RPMI8226 (cell line): ENCODE results near the gene MAJIN.

ENCODE experiments used
- DNase-seq: peaks from one replicate; pipeline ENCODE4 v3.0.0-alpha.2; 2015

MAJIN gene

GRCh38 chr11:64930340-64930739 is 41.6 kb downstream of the MAJIN start:
- DNase-seq, result no peak

GRCh38 chr11:64929625-64930024 is 42.3 kb downstream of the MAJIN start:
- no peak for DNase-seq

DNA sequence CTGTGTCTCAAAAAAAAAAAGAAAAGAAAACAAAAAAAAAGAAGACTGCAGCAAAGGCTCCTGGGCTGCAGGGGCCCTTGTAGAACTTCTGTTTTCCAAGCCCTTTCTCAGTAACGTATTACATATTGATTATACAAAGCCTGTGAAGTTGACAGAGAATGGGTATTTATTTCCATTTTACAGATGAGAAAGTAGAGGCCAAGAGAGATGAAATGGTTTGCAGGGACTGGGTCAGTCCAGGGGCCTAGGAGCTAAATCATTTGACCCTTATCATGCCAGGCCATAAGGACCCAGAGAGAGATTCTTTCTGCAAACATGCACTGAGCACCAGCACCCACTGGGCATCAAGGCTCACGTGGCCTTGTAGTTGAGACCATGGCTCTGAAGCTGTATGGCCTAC is 43.0 kb downstream of the MAJIN start:
- no peak for DNase-seq

DNA sequence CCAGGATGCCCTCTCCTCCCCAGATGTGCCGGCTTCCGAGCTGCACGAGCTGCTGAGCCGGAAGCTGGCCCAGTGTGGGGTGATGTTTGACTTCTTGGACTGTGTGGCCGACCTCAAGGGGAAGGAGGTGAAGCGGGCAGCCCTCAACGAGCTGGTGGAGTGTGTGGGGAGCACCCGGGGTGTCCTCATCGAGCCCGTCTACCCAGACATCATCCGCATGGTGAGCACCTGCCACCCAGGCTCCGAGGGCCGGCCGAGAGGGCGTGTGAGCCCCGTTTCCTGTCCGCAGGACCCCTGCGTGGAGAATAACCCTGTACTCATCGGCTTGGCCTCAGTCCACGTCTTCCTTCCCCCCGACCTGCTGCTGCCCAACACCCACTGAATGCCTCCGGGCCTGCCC is 45.2 kb downstream of the MAJIN start:
- no peak for DNase-seq

GRCh38 chr11:64925536-64926436 is 46.1 kb downstream of the MAJIN start:
- DNase-seq, result no peak

GRCh38 chr11:64924910-64925284 is 47.0 kb downstream of the MAJIN start:
- DNase-seq, result no peak

DNA sequence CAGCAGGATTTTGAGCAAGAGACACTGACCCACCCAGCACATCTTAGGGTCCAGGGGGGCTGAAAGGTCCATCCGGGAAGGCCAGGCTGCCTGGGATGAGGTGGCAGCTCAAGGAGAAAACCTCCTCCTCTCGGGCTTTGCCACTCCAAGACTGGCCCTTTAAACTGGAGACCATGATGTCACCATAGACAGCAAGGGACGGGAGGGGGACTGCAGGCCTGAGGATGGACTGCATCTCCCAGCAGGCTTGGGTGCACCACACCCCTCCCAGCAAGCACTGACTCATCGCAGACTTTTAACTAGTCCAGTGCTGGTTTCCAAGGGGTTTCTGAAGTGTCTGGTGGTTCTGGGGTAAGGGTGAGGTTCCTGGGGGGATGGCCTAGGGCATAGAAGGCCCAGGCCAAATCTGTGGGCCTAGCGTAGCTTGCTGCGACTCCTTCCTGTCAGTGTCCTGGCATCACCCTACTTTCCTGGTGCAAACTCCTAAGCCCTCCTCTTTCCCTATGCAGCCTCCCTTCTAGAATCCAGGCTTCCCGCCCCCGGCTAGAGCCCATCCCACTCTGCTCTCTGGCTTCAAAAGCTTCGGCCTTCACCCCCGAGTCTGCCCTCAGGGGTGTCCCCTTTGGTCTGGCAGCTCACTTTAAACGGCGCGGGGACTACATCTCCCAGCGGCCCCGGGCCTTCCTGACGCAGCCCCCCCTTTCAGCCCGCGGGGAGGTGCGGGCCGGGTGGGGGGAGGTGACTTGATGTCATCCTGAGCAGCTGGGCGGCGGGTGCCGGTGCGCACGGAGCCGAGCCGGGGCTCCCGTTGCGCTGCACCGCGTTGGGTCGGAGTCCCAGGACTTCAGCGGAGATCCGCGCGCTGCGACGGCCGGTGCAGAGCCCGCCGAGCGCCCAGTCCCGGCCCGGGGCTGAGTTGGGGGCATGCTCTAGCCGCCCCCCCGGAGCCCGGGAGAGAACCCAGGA is 47.7 kb downstream of the MAJIN start, which contains the start of gene PPP2R5B:
Gene PPP2R5B (plus strand): TSS at position 746 of the 966 bp plus-strand sequence. CDS start 1,046 bp downstream, outside the sequence.
- DNase-seq, result peak; percentile 95

GRCh38 chr11:64923151-64923661 is 48.7 kb downstream of the MAJIN start:
- DNase-seq, result no peak

- no peak for DNase-seq
These were observed 50.5 kb downstream of the MAJIN start for GRCh38 chr11:64921384-64921783.

DNA sequence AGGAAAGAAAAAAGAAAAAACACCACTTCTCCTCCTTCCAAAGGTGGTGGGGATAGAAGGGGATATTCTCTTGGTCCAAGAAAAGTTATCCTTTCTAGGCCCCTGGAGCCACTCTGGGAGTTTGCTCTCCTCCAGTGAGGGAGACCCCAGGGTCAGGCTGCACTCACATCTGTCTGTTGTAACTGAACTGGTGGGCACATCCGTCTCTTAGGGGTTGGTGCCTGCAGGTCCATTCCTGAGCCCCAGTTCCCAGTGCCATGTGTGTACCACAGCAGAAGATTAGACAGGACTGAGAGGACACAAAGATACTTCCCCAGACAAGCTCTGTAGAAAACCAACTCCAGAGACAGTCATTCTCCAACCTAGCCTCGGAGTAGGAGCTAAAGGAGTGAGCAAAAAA is 51.8 kb downstream of the MAJIN start:
- DNase-seq, result no peak

- DNase-seq, result no peak
These were observed 52.3 kb downstream of the MAJIN start for GRCh38 chr11:64919627-64920026.

DNA sequence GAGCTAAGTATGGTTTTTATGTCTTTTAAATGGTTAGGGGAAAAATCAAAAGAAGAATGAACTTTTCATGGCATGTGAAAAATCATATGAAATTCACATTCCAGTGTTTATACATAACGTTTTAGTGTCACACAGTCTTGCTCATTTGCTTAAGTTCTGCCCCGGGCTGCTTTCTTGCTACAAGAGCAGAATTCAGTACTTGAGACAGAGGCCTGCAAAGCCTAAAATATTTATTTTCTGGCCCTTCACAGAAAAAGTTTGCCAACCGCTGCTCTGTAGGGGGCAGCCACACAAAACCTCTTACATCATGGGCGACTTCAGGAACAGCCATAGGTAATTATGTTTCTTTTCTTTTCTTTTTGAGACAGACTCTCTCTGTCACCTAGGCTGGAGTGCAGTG is 53.9 kb downstream of the MAJIN start:
- DNase-seq, result peak; percentile 60

DNA sequence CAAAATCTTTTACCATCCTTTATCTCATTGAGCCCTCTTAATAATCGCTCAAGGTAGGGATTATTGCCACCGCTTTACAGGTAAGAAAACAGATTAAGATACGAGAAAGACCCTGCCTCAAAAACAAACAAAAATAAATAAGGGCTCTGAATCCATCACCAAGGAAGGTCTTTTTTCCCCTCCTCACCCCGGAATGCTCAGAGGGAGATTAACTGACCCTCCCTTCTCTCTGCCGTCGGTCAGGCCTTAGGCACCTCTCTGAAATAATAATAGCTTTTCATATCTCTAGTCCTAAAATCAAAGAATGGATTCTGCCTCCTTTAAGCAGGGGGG is 54.3 kb downstream of the MAJIN start:
- no peak for DNase-seq

- DNase-seq, result peak; percentile 100
These were observed 54.9 kb downstream of the MAJIN start, which contains the start of gene ATG2A for GRCh38 chr11:64916775-64917662. Gene ATG2A (minus strand): TSS chr11:64917209. CDS start chr11:64917135, 74 bp downstream.

- peak; percentile 57 for DNase-seq
These were observed 55.7 kb downstream of the MAJIN start for GRCh38 chr11:64916040-64916774.

GRCh38 chr11:64915376-64915887 is 56.5 kb downstream of the MAJIN start:
- DNase-seq, result no peak

DNA sequence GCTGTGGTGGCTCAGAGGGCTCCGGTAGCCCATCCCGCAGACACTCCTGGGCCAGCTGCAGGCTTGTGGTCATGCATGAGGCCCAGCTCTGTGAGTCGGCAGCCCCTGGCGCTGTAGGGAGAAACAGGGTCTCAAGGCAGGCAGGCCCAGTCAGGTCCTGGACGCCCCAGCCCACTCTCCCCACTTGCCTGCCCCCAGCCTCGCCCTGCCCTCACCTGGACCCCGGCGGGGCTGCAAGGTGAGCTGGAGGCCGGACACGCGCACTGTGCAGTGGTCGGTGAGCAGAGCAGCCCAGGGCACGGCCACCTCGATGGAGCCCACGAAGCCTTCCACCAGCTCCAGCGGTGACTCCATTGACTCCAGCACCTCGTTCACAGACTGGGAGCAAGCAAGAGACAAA is 57.8 kb downstream of the MAJIN start:
- no peak for DNase-seq

DNA sequence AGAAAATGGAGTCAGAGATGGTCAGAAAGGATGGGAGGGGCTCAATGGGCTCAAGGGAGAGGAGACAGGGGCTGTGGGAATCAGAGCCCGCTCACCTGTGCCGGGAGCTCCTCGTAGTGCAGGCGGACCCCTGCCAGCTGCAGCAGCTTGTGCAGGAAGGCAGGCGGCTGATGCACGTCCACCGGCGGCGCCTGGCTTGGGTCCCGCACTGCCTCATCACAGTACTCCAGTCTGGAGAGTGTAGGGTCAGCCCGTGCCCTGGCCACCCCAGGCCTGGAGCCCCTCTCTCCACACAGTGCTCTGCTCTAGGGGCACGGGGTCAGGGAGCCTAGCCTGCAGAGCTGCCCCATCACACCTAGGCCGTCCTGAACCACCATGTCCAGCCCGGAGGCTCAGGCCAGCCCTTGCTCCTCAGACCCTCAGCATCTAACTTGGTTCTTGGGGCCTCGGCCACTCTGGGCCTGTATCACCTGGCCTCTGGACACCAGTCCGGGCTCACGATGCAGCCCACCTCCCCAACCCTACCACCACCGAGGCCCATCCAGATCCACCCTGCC is 58.7 kb downstream of the MAJIN start:
- DNase-seq, result no peak

- no peak for DNase-seq
These were observed 60.2 kb downstream of the MAJIN start for GRCh38 chr11:64911689-64912088.

DNA sequence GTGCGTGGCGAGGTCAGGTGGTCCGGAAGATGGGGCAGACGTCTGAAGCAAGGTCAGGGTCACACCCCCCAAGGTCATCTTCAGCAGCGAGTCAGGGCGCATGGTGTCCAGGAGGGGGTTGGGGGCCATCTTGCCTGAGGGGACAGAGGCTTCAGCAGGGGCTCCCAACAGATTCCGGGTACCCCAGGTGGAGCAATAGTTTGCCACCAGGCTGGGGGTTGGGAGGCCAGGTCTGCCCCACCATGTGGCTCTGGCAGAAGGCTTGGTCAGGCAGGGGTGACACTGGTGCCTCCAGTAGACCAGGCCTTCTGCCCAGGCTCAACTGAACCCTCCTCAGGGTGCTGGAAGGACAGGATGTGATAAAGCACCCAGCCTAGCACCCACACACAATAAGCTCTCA is 60.8 kb downstream of the MAJIN start:
- no peak for DNase-seq
